Skeletal muscle cell (primary cell): ENCODE results near the gene CLTCL1.

Experiments
- DNase-seq: peaks from one replicate; pipeline ENCODE4 v3.0.0-alpha.2; 2010; ENCODE audit warnings: low read depth
- H3K4me3 ChIP-seq: 2 replicates; pipeline ENCODE4 v1.5.1; 2011; ENCODE audit warnings: low read depth, mild to moderate bottlenecking, control low read depth, low read length, moderate library complexity

CLTCL1 gene

DNA sequence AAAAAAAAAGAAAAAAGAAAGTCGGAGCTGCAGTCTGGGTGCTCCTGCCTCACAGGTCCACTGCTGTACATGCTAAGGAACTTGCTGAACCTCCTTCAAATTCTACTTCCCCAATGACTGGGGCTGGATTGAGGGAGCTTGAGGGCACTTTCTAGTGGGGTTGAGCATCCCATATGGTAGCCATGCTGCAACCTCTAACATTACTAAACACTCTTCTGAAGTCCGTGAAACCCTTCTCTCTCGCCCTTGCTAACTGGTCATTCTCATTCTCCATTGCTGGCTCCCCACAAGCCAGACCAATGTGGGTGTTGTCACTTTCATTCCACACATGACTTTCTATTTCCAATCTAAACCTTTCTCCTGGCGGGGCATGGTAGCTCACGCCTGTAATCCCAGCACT is 148.3 kb downstream of the CLTCL1 start:
- no peak for DNase-seq
- H3K4me3 ChIP-seq = no peak overlapping the region

DNA sequence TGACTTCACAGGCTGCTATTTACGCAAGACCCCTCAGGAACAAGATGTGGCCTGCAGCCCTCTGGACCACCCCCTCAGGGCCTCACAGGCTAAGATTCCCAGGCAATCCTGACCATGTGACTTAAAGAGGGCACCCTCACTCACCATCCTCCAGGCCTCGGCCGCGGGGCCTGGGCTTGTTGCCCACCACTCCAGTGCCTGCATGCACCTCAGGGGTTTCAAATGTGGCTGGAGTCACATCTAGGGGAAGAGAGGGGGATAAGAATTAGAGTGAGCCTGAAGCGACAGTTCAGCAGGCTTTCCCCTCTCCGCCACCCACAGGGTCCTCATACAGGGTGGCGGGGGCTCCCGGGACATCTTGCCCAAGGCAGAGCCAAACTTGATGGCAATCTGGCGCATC is 149.1 kb downstream of the CLTCL1 start:
- no peak for DNase-seq
- H3K4me3 ChIP-seq = no peak overlapping the region

DNA sequence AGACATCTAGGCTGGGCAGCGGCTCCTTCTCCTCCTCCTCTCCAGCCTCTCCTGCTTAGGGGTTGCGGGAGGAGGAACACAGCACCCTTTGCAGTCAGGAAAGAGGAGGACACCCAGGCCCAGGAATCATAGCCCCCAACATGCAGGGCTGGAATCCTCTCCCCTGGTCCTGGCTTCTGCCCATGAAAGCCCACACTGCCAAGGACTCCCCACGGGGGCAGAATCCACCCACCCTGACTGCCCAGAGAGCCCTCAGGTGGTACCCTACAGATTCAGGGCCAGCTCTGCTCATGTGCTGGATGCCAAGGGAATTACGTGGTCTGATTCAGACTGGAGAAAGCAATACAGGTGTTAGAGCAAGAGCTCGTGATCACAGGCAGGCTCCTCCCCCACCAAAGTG is 151.5 kb downstream of the CLTCL1 start:
- no peak for DNase-seq
- H3K4me3 ChIP-seq = no peak overlapping the region

DNA sequence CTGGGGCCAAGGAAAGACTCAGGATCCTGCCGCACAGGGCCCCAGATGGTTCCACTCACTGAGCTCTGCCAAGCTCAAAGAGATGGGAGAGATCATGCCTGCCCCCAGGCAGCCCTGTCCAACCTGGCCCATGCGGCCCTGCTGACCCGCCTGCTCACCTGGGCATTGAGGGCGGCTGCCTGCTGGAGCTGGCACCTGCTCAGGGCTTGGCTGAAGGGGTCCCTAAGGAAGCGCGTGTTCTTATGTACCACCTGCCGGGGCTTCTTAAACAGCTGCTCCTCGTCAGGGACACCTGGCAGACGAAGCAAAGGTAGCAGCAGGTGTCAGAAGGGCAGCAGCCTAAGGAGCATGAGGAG is 152.5 kb downstream of the CLTCL1 start:
- no peak overlapping the region for H3K4me3 ChIP-seq
- no peak for DNase-seq

DNA sequence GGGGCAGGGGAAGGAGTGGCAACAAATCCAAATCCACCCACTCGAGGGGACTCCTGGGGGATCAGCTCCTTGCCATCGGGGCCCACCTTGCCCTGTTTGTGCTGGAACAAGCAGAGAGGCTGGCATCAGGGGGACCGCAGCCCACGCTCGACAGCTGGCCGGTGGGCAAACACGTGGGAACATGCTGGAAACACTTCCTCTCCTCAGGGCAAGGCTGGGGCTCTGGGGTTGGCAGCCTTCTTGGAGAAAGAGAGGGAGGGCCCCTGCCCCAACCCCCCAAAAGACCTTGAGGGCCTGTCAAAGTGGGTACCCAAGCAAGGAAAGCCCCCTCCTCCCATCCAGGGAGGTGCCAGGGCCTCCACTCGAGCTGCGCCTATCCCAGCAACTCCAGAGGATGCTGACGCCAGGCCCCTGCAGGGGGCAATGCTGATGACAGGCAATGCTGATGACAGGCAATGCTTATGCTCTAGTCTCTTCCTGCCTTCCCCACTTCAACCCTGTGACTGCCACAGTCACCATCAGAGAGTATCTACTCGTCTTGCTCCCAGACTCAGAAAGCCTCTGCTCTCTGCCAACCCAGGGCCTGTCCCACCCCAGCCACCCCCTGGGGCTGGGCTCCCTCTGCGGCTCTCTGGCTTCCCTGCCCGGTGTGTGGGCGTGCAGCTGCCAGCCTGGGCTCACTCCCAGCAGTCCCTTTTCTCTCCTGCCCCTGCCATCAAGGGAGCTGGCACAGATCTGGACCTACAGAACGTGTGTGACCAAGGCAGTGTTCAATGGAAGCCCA is 153.1 kb downstream of the CLTCL1 start:
- no peak overlapping the region for H3K4me3 ChIP-seq
- no peak for DNase-seq

DNA sequence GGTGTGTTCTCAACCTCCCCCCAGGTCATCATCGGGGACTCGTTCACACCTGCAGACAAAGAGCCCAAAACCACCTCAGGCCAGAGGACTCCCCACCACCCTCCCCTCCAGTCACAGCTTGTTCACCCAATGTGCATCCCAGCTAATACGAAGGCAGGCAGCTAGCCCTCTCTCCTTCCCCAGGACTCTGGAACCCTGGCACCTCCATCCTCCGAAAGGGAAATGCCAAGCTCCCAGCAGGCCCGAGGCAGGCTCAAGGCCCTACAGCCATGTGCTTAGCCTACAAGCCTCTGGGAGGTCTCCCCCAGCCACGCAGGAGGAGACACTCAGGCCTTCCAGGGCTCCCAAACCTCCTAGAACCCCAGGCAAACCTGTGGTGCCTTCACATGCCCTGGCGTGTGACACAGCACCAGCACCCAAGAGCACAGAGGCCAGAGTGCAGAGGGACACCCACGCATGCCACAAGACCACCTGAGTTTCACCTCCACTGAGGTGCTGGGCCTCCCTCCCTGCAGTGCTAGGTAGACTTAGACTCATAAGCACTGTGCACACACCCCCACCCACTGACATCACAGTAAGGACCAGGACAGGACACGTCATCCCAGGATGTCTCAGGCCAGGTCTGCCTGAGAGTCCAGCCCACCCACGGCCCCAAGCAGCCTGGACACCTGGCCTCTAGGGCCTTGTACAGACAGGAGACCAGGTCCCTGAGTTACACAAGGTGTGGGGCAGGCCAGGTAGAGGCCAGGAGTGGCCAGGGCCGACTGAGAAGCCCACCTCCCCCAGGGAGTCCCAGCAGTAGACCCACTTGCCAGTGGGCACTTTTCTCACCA is 153.9 kb downstream of the CLTCL1 start:
- no peak overlapping the region for H3K4me3 ChIP-seq
- no peak for DNase-seq

DNA sequence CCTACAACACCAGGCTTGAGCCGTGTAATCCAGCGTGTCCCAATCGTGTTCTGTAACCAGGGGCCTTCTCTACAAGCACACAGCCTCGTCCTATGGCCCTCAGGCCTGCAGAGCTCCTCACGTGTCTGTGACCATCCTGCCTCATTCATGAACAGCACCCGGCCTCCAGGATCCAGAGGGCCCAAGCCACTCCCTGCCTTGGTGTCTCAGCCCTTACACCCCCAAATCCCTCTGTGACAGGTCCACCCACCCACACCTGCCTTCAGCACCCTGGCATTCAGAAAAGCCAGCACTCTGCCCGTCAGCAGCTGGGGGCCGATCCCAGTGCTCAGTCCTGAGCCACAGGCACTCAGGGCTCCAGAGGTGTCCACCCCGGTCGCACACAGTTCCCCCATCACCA is 154.6 kb downstream of the CLTCL1 start:
- DNase-seq = no peak
- H3K4me3 ChIP-seq = no peak overlapping the region

DNA sequence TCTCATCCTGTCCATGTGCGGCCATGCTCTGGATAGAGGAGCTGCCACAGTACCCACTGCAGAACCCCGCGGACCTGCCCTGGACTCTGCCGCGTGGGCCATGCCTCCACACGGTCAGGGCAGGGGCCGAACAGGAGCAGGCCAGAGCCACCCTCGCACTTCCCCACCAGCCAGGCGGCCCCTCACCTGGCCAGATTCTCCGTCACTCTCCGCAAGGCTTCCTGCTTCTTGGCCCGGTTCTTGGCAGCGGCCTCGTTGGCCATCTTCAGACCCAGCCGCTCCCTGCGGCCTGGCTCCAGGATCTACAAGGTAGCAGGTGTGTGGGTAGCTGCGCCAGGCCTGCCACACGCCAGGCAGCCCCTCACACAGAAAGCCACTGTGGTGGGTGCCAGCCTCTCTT is 156.6 kb downstream of the CLTCL1 start:
- DNase-seq = no peak
- no peak overlapping the region for H3K4me3 ChIP-seq

DNA sequence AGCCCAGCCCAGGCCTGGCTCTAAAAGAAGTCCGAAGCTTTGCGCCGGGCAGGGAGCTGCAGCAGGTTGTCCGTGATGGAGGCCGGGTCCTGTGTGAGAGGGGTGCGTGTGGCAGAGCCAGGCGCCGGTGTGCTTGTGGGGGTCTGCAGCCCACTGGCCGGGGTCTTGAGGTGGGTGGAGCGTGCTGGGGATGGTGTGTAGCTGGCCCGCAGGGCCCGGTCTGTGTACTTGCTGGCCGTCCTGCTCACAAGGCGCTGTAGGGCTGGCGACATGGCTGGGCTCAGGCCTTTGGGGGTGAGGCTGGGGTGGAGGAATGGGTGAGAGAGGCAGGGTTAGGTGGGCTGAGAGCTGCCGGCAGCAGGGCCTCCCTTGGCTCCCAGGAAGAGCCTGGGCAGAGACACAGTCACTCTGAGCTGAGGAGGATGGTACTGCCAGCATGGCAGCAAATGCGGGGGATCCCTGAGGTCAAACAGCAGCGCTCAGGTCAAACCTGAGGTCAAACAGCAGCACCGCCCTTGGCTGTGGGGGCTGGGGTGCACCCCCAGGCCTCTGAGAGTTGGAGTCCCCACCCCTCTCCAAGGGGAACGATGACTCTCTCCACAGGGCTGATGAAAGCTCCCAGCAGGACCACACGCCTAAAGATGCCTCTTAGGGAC is 157.2 kb downstream of the CLTCL1 start:
- no peak overlapping the region for H3K4me3 ChIP-seq
- DNase-seq = no peak

DNA sequence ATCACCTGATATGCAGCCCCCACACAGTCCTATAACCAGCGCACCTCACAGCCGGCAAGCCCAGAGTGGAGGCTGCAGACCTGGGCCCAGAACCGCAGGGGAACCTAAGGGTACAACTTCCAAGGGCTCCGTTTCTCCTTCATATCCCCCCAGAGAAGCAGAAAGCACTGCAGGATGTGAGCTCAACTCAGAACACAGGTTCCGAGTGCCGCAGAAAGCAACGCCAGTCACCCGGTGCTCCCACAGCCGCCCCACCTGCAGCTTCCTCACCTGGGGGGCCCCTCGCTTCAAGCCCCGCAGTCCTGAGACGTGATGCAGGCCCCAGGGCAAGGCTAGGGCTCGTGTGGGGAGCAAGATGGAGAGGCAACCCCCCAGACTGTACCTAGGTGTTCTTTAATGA is 158.0 kb downstream of the CLTCL1 start:
- no peak overlapping the region for H3K4me3 ChIP-seq
- no peak for DNase-seq

DNA sequence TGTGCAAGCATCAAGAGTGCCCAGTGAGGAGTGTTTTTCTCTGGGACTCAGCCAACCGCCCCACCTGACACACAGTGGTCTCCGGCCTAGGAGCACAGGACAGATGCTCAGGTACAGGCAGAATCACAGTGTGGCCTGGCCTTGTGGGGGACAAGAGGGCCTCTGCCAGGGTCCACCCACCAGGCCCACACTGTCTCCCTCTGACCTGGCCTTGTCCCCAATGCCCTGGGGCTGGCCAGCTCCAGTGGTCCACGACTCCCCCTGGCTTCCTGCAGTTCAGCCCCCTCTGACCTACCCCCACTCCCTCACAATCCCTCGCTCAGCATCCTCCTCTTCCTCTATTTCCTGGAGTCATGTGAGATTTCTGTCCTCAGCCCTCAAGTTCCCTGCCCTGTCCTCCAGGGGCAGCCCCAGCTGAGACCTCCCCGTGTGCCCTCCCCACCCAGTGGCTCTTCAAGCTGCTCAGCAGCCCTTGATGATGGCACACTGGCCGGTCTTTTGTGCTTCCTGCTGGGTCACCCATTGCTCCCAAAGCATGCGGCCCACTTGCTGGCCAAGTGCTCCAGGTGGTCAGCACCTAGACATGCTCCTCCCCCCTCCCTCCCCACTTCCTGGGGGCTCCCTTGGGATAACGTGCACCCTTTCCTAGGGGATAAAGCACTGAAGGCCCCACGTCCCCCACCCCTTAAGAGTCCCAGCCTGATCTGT is 158.7 kb downstream of the CLTCL1 start:
- DNase-seq = no peak
- H3K4me3 ChIP-seq = no peak overlapping the region

DNA sequence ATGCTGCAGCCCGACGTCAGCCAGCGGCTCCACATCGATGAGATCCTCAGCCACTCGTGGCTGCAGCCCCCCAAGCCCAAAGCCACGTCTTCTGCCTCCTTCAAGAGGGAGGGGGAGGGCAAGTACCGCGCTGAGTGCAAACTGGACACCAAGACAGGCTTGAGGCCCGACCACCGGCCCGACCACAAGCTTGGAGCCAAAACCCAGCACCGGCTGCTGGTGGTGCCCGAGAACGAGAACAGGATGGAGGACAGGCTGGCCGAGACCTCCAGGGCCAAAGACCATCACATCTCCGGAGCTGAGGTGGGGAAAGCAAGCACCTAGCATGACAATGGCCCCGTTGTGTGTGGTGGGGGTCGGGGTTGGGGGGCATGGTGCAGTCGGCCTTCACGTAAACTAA is 159.4 kb downstream of the CLTCL1 start:
- H3K4me3 ChIP-seq = no peak overlapping the region
- no peak for DNase-seq

DNA sequence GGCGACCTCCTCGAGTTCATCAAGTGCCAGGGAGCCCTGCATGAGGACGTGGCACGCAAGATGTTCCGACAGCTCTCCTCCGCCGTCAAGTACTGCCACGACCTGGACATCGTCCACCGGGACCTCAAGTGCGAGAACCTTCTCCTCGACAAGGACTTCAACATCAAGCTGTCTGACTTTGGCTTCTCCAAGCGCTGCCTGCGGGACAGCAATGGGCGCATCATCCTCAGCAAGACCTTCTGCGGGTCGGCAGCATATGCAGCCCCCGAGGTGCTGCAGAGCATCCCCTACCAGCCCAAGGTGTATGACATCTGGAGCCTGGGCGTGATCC is 159.9 kb downstream of the CLTCL1 start:
- no peak for DNase-seq
- no peak overlapping the region for H3K4me3 ChIP-seq

DNA sequence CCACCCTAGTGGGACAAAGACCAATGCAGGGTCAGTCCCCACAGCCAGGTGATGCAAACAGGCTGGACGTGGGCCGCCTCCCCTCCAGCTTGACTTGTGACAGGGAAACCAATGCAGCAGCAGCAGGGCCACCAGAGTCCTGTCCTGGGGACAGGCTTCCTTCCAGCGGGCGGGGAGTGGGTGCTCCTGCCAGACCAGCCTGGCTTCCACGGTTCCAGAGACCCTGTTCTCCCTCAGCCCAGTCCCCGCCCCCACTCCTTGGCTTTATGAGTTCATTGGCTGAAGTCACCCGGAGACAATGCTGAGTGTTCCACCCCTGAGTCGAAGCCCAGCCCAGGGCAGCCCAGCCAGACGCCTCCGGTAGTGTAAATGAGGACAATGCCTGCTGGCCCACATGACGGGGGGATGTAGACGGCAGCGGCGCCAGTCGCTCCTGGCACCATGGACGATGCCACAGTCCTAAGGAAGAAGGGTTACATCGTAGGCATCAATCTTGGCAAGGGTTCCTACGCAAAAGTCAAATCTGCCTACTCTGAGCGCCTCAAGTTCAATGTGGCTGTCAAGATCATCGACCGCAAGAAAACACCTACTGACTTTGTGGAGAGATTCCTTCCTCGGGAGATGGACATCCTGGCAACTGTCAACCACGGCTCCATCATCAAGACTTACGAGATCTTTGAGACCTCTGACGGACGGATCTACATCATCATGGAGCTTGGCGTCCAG is 160.4 kb downstream of the CLTCL1 start, which contains the start of gene TSSK2:
TSSK2 (plus strand) TSS at position 350 of the 726 bp plus-strand sequence; CDS start at position 442, 92 bp downstream.
- DNase-seq = no peak
- H3K4me3 ChIP-seq = no peak within 1 kb of the TSS

DNA sequence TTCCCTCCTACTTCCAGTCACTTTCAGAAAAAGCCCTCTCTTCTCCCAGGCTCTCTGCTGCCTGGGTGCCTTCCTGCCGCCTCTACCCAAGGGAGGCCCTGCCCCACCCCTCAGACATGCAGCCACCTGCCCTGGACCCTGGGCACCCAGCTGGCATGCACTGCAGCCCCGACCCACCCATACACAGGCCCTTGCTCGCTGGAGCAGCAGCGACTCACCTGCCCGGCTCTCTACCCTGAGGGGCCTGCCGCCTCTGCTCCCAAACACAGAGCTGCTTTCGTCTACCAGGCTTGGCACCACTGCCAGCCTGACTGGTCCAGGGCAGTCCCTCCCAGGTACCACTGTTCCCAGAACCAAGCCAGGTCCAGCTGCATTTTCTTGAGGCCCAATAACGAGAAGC is 161.6 kb downstream of the CLTCL1 start:
- no peak for DNase-seq
- no peak overlapping the region for H3K4me3 ChIP-seq
